Measurements from ENCODE around the gene ZIC1.

The ZIC1 gene

GRCh38 chr3:147365196-147366115, 43.7 kb upstream of the ZIC1 start:
- H2BK15ac ChIP-seq (replicated peaks; ENCODE audit: low read depth) = no peak overlapping the region
- no peak overlapping the region for H3K27ac ChIP-seq (ENCODE audit: low read depth, low read length)
- H3K56ac ChIP-seq (ENCODE audit: low read length) = no peak overlapping the region
- no peaks in the 10 kb centered on the region for H3K79me1 ChIP-seq (ENCODE audit: low read length)
- no peak overlapping the region for H3K9ac ChIP-seq (ENCODE audit: low read length)
- H3K4ac ChIP-seq (ENCODE audit: low read depth, low read length) = no peak overlapping the region
- H3K27me3 ChIP-seq (ENCODE audit: insufficient read depth, low read length, poor library complexity) = peaks cover 52% of the 10 kb centered on the region
- no peaks in the 10 kb centered on the region for H3K4me1 ChIP-seq (ENCODE audit: control insufficient read depth, low read depth, low read length)
- H2BK5ac ChIP-seq (ENCODE audit: low read length) = no peak overlapping the region
- H3K23ac ChIP-seq (ENCODE audit: low read length) = no peak overlapping the region
- H2BK120ac ChIP-seq (ENCODE audit: low read depth, low read length) = no peak overlapping the region
- H3K36me3 ChIP-seq (ENCODE audit: control insufficient read depth, insufficient read depth, low read length) = no peaks in the 10 kb centered on the region
- WGBS (ENCODE audit: extremely low coverage, insufficient coverage, low lambda C conversion rate) = no CpG with 5 or more reads among the region's 6 CpGs
- no peak overlapping the region for H3K4me2 ChIP-seq (ENCODE audit: low read length)
- no peak overlapping the region for H3K18ac ChIP-seq (ENCODE audit: low read length)
- no peak overlapping the region for H4K5ac ChIP-seq (ENCODE audit: low read length)
- H3K79me2 ChIP-seq (ENCODE audit: control insufficient read depth, insufficient read depth, low read length) = no peaks in the 10 kb centered on the region
- no peak overlapping the region for H3K4me3 ChIP-seq (ENCODE audit: low read length)
- no peak overlapping the region for H4K8ac ChIP-seq (ENCODE audit: low read depth, low read length)
- H2AK5ac ChIP-seq (ENCODE audit: low read length) = no peak overlapping the region
- DNase-seq = no peak

GRCh38 chr3:147367676-147368075, 41.5 kb upstream of the ZIC1 start:
- Histone ChIP-seq H3K79me2 (ENCODE audit: control insufficient read depth, insufficient read depth, low read length) (no peaks in the 10 kb centered on the region), H3K18ac (ENCODE audit: low read length) (no peak overlapping the region), H3K4me1 (ENCODE audit: control insufficient read depth, low read depth, low read length) (no peaks in the 10 kb centered on the region), H3K56ac (ENCODE audit: low read length) (no peak overlapping the region), H3K79me1 (ENCODE audit: low read length) (no peaks in the 10 kb centered on the region), H2BK15ac (replicated peaks; ENCODE audit: low read depth) (no peak overlapping the region), H2BK5ac (ENCODE audit: low read length) (no peak overlapping the region), H3K23ac (ENCODE audit: low read length) (no peak overlapping the region), H3K4me2 (ENCODE audit: low read length) (no peak overlapping the region), H2BK120ac (ENCODE audit: low read depth, low read length) (no peak overlapping the region), H3K27me3 (ENCODE audit: insufficient read depth, low read length, poor library complexity) (peaks cover 61% of the 10 kb centered on the region), H4K8ac (ENCODE audit: low read depth, low read length) (no peak overlapping the region), H3K36me3 (ENCODE audit: control insufficient read depth, insufficient read depth, low read length) (no peaks in the 10 kb centered on the region), H4K5ac (ENCODE audit: low read length) (no peak overlapping the region), H3K27ac (ENCODE audit: low read depth, low read length) (no peak overlapping the region), H3K4me3 (ENCODE audit: low read length) (no peak overlapping the region), H3K4ac (ENCODE audit: low read depth, low read length) (no peak overlapping the region), H2AK5ac (ENCODE audit: low read length) (no peak overlapping the region), H3K9ac (ENCODE audit: low read length) (no peak overlapping the region)
- DNase-seq = no peak
- no CpG with 5 or more reads among the region's 1 CpG for WGBS (ENCODE audit: extremely low coverage, insufficient coverage, low lambda C conversion rate)

GRCh38 chr3:147368151-147368550, 41.0 kb upstream of the ZIC1 start:
- Histone ChIP-seq H3K79me1 (ENCODE audit: low read length) (no peaks in the 10 kb centered on the region), H2AK5ac (ENCODE audit: low read length) (no peak overlapping the region), H3K4ac (ENCODE audit: low read depth, low read length) (no peak overlapping the region), H3K23ac (ENCODE audit: low read length) (no peak overlapping the region), H3K4me3 (ENCODE audit: low read length) (no peak overlapping the region), H2BK5ac (ENCODE audit: low read length) (no peak overlapping the region), H3K27me3 (ENCODE audit: insufficient read depth, low read length, poor library complexity) (peaks cover 66% of the 10 kb centered on the region), H2BK120ac (ENCODE audit: low read depth, low read length) (no peak overlapping the region), H3K56ac (ENCODE audit: low read length) (no peak overlapping the region), H3K79me2 (ENCODE audit: control insufficient read depth, insufficient read depth, low read length) (no peaks in the 10 kb centered on the region), H4K8ac (ENCODE audit: low read depth, low read length) (no peak overlapping the region), H2BK15ac (replicated peaks; ENCODE audit: low read depth) (no peak overlapping the region), H3K9ac (ENCODE audit: low read length) (no peak overlapping the region), H4K5ac (ENCODE audit: low read length) (no peak overlapping the region), H3K4me2 (ENCODE audit: low read length) (no peak overlapping the region), H3K4me1 (ENCODE audit: control insufficient read depth, low read depth, low read length) (peaks cover under 1% of the 10 kb centered on the region), H3K36me3 (ENCODE audit: control insufficient read depth, insufficient read depth, low read length) (no peaks in the 10 kb centered on the region), H3K27ac (ENCODE audit: low read depth, low read length) (no peak overlapping the region), H3K18ac (ENCODE audit: low read length) (no peak overlapping the region)
- no CpG with 5 or more reads among the region's 2 CpGs for WGBS (ENCODE audit: extremely low coverage, insufficient coverage, low lambda C conversion rate)
- DNase-seq = no peak

- H4K8ac ChIP-seq (ENCODE audit: low read depth, low read length) = no peak overlapping the region
- no peak overlapping the region for H2AK5ac ChIP-seq (ENCODE audit: low read length)
- peaks cover 71% of the 10 kb centered on the region for H3K27me3 ChIP-seq (ENCODE audit: insufficient read depth, low read length, poor library complexity)
- H3K4ac ChIP-seq (ENCODE audit: low read depth, low read length) = no peak overlapping the region
- H2BK120ac ChIP-seq (ENCODE audit: low read depth, low read length) = no peak overlapping the region
- H3K79me2 ChIP-seq (ENCODE audit: control insufficient read depth, insufficient read depth, low read length) = no peaks in the 10 kb centered on the region
- no CpG with 5 or more reads among the region's 16 CpGs for WGBS (ENCODE audit: extremely low coverage, insufficient coverage, low lambda C conversion rate)
- H3K23ac ChIP-seq (ENCODE audit: low read length) = no peak overlapping the region
- H4K5ac ChIP-seq (ENCODE audit: low read length) = no peak overlapping the region
- no peak overlapping the region for H3K27ac ChIP-seq (ENCODE audit: low read depth, low read length)
- H2BK15ac ChIP-seq (replicated peaks; ENCODE audit: low read depth) = no peak overlapping the region
- H3K9ac ChIP-seq (ENCODE audit: low read length) = no peak overlapping the region
- H3K79me1 ChIP-seq (ENCODE audit: low read length) = no peaks in the 10 kb centered on the region
- no peak for DNase-seq
- no peaks in the 10 kb centered on the region for H3K36me3 ChIP-seq (ENCODE audit: control insufficient read depth, insufficient read depth, low read length)
- no peak overlapping the region for H3K56ac ChIP-seq (ENCODE audit: low read length)
- no peak overlapping the region for H3K4me2 ChIP-seq (ENCODE audit: low read length)
- H3K18ac ChIP-seq (ENCODE audit: low read length) = no peak overlapping the region
- no peak overlapping the region for H2BK5ac ChIP-seq (ENCODE audit: low read length)
- H3K4me3 ChIP-seq (ENCODE audit: low read length) = no peak overlapping the region
- peaks cover 3% of the 10 kb centered on the region for H3K4me1 ChIP-seq (ENCODE audit: control insufficient read depth, low read depth, low read length)
Observed at GRCh38 chr3:147368561-147369221, 40.5 kb upstream of the ZIC1 start.

GRCh38 chr3:147369231-147369630, 39.9 kb upstream of the ZIC1 start:
- no peak overlapping the region for H4K5ac ChIP-seq (ENCODE audit: low read length)
- no peak overlapping the region for H2BK15ac ChIP-seq (replicated peaks; ENCODE audit: low read depth)
- no peaks in the 10 kb centered on the region for H3K36me3 ChIP-seq (ENCODE audit: control insufficient read depth, insufficient read depth, low read length)
- H4K8ac ChIP-seq (ENCODE audit: low read depth, low read length) = no peak overlapping the region
- no peak overlapping the region for H3K4me3 ChIP-seq (ENCODE audit: low read length)
- no CpG with 5 or more reads among the region's 13 CpGs for WGBS (ENCODE audit: extremely low coverage, insufficient coverage, low lambda C conversion rate)
- H3K56ac ChIP-seq (ENCODE audit: low read length) = no peak overlapping the region
- peaks cover 76% of the 10 kb centered on the region for H3K27me3 ChIP-seq (ENCODE audit: insufficient read depth, low read length, poor library complexity)
- H3K23ac ChIP-seq (ENCODE audit: low read length) = no peak overlapping the region
- H3K18ac ChIP-seq (ENCODE audit: low read length) = no peak overlapping the region
- no peak overlapping the region for H2AK5ac ChIP-seq (ENCODE audit: low read length)
- no peaks in the 10 kb centered on the region for H3K79me1 ChIP-seq (ENCODE audit: low read length)
- no peak overlapping the region for H3K4ac ChIP-seq (ENCODE audit: low read depth, low read length)
- no peaks in the 10 kb centered on the region for H3K79me2 ChIP-seq (ENCODE audit: control insufficient read depth, insufficient read depth, low read length)
- H3K27ac ChIP-seq (ENCODE audit: low read depth, low read length) = no peak overlapping the region
- H2BK5ac ChIP-seq (ENCODE audit: low read length) = no peak overlapping the region
- H3K4me1 ChIP-seq (ENCODE audit: control insufficient read depth, low read depth, low read length) = peaks cover 3% of the 10 kb centered on the region
- no peak overlapping the region for H3K4me2 ChIP-seq (ENCODE audit: low read length)
- DNase-seq = no peak
- no peak overlapping the region for H2BK120ac ChIP-seq (ENCODE audit: low read depth, low read length)
- no peak overlapping the region for H3K9ac ChIP-seq (ENCODE audit: low read length)

Measured in mesendoderm (in vitro differentiated cells).